ENCODE measurements around the gene ARRB1. TPM values are rescaled to one million over a fixed set of nuclear protein-coding genes. Genes with fewer than 3 reads are reported as not detected.
A peak's percentile ranks its signal among the peaks of the same experiment; 100 is the strongest.

ARRB1 gene
- polyA plus RNA-seq, 1 of the 3 experiments (the other 2 are of a cell fraction), result 7.0 TPM

DNA sequence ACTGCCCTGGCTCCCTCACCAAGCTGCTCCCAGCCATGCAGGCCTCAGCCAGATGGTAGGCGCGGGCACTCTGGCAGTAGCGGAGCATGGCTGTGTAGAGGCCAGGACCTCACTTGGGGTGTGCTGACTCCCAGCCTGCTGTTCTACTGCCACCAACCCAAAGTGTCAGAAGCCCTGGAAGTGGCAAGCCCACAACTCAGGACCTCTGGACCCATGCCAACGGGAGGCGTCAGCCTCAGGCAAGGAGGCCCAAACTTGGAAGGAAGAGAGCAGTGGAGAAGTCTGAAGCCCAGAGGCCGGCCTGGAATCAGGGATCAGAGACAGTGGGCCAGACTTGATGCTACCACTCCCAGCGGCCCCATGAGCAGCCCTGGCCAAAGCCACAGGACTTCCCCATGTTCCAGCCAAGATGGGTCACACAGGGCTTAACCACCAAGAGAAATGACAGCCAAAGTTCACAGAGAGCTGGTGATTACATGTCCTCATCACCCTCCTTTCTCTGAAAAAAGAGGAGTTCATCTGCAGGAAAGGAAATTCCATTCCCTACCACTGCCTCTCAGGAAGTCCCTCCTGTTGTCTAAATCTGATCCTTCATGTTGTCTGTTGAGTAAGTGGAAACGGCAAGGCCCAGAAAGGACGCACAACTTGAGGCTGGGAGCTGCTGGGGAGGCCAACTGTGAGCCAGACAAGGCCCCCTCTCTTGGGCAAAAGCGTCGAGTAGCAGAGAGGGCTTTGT lies 4.4 kb downstream of the ARRB1 start:
- no peaks in the 10 kb centered on the region for H3K9me3 ChIP-seq
- WGBS (ENCODE audit: low lambda C conversion rate), result 89% methylated on average over 7 of the region's 11 CpGs
- no peak for DNase-seq
- TF ChIP-seq SMC3 (IDR thresholded peaks at IDR 0.05; ENCODE audit: low read depth, low read length), result no peak
- TF ChIP-seq YY1 (IDR thresholded peaks at IDR 0.05; ENCODE audit: low read depth), result no peak
- TF ChIP-seq, protein P1, sequence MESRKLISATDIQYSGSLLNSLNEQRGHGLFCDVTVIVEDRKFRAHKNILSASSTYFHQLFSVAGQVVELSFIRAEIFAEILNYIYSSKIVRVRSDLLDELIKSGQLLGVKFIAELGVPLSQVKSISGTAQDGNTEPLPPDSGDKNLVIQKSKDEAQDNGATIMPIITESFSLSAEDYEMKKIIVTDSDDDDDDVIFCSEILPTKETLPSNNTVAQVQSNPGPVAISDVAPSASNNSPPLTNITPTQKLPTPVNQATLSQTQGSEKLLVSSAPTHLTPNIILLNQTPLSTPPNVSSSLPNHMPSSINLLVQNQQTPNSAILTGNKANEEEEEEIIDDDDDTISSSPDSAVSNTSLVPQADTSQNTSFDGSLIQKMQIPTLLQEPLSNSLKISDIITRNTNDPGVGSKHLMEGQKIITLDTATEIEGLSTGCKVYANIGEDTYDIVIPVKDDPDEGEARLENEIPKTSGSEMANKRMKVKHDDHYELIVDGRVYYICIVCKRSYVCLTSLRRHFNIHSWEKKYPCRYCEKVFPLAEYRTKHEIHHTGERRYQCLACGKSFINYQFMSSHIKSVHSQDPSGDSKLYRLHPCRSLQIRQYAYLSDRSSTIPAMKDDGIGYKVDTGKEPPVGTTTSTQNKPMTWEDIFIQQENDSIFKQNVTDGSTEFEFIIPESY (IDR thresholded peaks at IDR 0.05; ENCODE audit: borderline replicate concordance, low read depth), result no peak
- no peak for TF ChIP-seq RXRA (IDR thresholded peaks at IDR 0.05; ENCODE audit: borderline replicate concordance, low read depth)
- TF ChIP-seq NRF1 (IDR thresholded peaks at IDR 0.05; ENCODE audit: low read depth, low read length), result no peak
- TF ChIP-seq, protein P2, sequence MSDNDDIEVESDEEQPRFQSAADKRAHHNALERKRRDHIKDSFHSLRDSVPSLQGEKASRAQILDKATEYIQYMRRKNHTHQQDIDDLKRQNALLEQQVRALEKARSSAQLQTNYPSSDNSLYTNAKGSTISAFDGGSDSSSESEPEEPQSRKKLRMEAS (IDR thresholded peaks at IDR 0.05; ENCODE audit: low read depth), result no peak
- TF ChIP-seq RFX5 (IDR thresholded peaks at IDR 0.05; ENCODE audit: low read length), result no peak
- TF ChIP-seq GABPA (IDR thresholded peaks at IDR 0.05; ENCODE audit: low read depth), result no peak
- TF ChIP-seq, protein P3, sequence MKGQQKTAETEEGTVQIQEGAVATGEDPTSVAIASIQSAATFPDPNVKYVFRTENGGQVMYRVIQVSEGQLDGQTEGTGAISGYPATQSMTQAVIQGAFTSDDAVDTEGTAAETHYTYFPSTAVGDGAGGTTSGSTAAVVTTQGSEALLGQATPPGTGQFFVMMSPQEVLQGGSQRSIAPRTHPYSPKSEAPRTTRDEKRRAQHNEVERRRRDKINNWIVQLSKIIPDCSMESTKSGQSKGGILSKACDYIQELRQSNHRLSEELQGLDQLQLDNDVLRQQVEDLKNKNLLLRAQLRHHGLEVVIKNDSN (IDR thresholded peaks at IDR 0.05; ENCODE audit: borderline replicate concordance, low read depth), result no peak
- TF ChIP-seq, protein P4, sequence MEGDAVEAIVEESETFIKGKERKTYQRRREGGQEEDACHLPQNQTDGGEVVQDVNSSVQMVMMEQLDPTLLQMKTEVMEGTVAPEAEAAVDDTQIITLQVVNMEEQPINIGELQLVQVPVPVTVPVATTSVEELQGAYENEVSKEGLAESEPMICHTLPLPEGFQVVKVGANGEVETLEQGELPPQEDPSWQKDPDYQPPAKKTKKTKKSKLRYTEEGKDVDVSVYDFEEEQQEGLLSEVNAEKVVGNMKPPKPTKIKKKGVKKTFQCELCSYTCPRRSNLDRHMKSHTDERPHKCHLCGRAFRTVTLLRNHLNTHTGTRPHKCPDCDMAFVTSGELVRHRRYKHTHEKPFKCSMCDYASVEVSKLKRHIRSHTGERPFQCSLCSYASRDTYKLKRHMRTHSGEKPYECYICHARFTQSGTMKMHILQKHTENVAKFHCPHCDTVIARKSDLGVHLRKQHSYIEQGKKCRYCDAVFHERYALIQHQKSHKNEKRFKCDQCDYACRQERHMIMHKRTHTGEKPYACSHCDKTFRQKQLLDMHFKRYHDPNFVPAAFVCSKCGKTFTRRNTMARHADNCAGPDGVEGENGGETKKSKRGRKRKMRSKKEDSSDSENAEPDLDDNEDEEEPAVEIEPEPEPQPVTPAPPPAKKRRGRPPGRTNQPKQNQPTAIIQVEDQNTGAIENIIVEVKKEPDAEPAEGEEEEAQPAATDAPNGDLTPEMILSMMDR (IDR thresholded peaks at IDR 0.05), result no peak
- no peak for TF ChIP-seq FOXJ3 (CRISPR knock-in tag; IDR thresholded peaks at IDR 0.05)
- TF ChIP-seq, protein P5, sequence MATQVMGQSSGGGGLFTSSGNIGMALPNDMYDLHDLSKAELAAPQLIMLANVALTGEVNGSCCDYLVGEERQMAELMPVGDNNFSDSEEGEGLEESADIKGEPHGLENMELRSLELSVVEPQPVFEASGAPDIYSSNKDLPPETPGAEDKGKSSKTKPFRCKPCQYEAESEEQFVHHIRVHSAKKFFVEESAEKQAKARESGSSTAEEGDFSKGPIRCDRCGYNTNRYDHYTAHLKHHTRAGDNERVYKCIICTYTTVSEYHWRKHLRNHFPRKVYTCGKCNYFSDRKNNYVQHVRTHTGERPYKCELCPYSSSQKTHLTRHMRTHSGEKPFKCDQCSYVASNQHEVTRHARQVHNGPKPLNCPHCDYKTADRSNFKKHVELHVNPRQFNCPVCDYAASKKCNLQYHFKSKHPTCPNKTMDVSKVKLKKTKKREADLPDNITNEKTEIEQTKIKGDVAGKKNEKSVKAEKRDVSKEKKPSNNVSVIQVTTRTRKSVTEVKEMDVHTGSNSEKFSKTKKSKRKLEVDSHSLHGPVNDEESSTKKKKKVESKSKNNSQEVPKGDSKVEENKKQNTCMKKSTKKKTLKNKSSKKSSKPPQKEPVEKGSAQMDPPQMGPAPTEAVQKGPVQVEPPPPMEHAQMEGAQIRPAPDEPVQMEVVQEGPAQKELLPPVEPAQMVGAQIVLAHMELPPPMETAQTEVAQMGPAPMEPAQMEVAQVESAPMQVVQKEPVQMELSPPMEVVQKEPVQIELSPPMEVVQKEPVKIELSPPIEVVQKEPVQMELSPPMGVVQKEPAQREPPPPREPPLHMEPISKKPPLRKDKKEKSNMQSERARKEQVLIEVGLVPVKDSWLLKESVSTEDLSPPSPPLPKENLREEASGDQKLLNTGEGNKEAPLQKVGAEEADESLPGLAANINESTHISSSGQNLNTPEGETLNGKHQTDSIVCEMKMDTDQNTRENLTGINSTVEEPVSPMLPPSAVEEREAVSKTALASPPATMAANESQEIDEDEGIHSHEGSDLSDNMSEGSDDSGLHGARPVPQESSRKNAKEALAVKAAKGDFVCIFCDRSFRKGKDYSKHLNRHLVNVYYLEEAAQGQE (IDR thresholded peaks at IDR 0.05; ENCODE audit: low read depth, low read length), result no peak
- peak overlapping the region; percentile 51 to 53; a peak in 3 of 4 replicates for H3K27ac ChIP-seq (ENCODE audit: low read depth in 2 of 2, low read length in 1 of 2)
- no peaks in the 10 kb centered on the region for H3K79me2 ChIP-seq (ENCODE audit: insufficient read depth)
- no peak overlapping the region for H3K9ac ChIP-seq
- peaks cover 30 to 67% of the 10 kb centered on the region in 2 experiments; a peak in 3 of 4 replicates for H3K4me1 ChIP-seq (ENCODE audit: control insufficient read depth in 1 of 2, insufficient read depth in 2 of 2, low read depth in 1 of 2, low read length in 1 of 2)
- peaks cover 17% of the 10 kb centered on the region for H3F3A ChIP-seq (replicated peaks; ENCODE audit: insufficient read depth)
- no peaks in the 10 kb centered on the region for H3K9me2 ChIP-seq
- H3K4me3 ChIP-seq (ENCODE audit: low read depth in 2 of 2, low read length in 1 of 2), result no peak overlapping the region
- ChIA-PET CTCF (interaction anchor here (1.1 to 1.5 kb wide), 3 partner anchors 8 to 67 kb away, joined by 3 to 4 read pairs (median 3); no protein-coding TSS in a partner anchor), POLR2A (no interaction called here)
- no peaks in the 10 kb centered on the region for H3K27me3 ChIP-seq (ENCODE audit: insufficient read depth)
- no peaks in the 10 kb centered on the region for H3K36me3 ChIP-seq (replicated peaks in 1 of 2; ENCODE audit: control insufficient read depth in 1 of 2, insufficient read depth in 2 of 2, low read length in 1 of 2)
- no peaks in the 10 kb centered on the region for H4K20me1 ChIP-seq (ENCODE audit: insufficient read depth)
- H3K4me2 ChIP-seq, result no peak overlapping the region
- no peak overlapping the region for H2AFZ ChIP-seq (ENCODE audit: low read depth)

All from SK-N-SH (cell line).